HG03196 (cell line): ENCODE measurements around the gene CD276.
"Not testable (repeated sequence)": the region's sequence is repeated elsewhere in the genome, so short reads cannot be mapped to it uniquely, and the experiment has no call there.

Source experiments
- ATAC-seq: cut with Tn5 transposase; IDR thresholded peaks from one replicate; pipeline ENCODE4 v1.9.1; 2021; ENCODE audit not compliant: unreplicated experiment

CD276 gene

DNA sequence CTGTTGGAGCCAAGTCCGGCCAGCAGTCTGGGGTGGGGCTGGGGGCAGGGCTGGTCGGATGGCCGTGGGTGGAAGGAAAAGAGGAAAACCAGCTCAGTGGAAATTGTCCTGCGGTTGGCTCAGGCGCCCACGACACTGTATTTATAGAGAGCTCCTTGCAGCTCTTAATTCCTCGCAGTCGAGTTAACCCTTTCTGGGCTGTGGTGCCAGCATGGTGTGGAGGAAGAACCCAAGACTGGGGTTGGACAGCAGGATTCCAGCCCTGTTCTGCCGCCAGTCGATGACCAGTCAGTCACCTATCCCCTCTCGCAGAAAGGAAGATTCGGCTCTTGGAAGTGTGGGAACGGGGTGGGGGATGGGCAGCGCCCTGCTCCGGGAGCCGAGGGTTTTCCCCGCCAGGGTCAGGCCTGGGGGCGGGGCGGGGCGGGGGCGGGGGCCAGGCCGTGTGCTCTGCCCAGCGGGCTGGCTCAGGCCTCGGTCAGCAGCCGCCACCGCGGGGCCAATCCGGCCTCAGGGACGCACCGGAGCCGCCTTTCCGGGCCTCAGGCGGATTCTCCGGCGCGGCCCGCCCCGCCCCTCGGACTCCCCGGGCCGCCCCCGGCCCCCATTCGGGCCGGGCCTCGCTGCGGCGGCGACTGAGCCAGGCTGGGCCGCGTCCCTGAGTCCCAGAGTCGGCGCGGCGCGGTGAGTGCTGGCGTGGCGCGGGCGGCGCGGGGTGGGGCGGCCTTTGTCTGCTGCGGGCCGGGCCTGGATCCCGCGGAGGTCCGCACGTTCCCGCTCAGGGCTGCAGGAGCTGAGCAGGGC, at the start of gene CD276:
Gene CD276 (plus strand): TSS at position 607 of the 804 bp plus-strand sequence. CDS start 15,257 bp downstream, outside the sequence.
- no peak for ATAC-seq

DNA sequence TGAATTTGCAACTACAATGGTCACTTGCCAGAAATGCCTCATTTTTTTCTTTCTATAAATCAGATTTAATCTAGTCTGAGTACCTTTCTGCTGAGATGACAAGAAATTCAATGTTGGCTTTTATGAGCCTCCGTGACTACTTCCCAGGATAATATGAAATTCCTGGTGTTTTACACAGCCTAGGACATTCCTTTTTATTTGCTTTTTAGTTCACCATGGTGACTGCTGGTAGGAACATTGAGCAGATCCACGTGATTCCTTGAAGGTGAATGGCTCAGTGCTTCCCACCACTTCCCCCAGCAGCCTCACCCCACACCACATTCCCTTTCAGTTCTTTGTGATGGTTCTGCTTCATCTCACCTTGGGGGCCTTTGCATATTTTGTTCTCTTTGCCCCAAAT, 46.7 kb upstream of the CD276 start:
- ATAC-seq = no peak

DNA sequence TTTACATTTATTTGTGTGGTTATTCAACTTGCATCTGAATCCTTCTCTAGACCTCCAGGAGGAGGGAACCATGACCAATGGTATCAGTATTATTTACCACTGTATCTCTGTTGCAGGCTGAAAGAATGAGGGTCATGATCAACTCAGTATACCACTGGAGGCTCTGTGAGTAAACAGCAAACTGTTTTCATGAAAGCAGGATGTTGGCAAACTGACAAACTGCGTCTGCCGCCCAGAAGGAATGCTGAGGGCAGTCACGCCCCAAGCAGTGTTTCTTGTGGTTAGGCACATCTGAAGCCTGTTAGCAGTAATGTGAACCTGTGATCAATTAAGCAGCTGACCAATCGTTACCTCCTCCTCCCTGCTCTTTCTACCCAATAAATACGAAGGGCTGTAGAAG, 44.7 kb upstream of the CD276 start:
- ATAC-seq = not testable (repeated sequence)

DNA sequence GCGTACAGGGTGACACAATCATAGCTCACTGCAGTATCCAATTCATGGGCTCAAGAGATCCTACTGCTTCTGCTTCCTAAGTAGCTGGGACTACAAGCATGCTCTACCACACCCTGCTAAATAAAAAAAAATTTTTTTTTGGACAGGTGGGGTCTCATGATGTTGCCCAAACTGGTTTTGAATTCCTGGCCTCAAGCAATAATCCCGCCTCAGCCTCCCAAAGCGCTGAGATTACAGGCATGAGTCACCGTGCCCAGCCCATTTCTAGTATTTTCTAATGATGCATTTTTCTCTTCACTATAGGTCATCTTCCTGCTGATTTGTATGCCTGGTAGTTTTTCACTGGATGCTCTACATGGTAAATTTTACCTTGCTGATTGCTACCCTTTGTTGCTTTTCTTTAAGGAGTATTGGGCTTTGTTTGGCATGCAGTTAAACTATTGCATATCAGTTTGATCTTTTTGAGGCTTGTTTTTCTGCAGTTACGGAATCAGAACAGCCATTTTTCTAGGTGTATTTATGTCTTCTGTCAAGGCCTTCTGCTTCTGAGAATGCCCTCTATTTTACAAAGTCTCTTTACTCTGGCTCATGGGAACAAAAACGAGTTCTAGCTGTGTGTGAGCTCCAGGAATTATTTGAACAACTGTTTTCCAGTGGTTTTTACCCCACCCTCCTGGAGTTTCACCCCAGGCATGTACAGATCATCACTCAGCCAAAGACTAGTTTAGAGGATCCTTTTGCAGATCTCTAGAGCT, 36.7 kb upstream of the CD276 start:
- no peak for ATAC-seq

DNA sequence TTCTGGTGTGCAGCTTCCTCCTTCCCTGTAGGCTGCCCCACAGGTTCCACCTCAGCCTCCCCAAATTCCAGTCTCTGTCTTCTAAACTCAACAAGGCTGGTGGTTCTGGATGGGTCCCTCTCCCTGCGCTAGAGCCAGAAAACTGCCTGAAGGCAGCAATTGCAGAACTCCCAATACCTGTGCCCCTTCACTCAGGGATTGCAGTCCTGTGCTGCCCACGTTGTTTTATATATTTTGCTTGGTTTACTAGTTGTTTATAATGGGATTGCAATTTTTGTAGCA, 36.2 kb upstream of the CD276 start:
- no peak for ATAC-seq

DNA sequence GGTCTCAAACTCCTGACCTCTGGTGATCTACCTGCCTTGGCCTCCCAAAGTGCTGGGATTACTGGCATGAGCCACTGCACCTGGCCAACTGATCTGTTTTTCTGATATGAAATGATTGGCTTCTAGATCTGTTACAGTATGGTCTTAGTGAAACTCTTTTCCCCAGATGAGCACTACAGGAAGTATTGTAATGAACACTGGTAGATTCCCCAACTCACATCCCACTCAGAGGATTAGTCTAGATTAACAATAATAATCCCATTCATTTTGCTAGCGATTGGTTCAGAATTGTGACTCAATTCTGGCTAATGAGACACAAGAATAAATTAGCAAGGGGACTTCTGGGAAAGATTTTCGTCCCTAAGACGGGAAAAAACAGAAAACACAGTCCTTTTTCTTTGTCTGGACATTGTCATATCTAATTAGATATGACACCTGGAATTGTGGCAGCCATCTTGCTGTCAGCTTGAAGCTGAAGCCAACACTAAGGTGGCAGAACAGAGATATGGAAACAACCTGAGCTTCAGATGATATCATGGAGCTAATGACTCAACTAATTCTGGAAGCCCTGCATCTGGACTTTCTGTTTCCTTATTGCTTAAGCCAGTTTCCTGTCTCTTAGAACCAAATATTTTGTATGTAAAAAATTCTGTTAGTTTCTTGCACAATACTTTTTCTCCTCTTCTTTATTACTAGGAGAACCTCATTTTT, 33.6 kb upstream of the CD276 start:
- no peak for ATAC-seq

DNA sequence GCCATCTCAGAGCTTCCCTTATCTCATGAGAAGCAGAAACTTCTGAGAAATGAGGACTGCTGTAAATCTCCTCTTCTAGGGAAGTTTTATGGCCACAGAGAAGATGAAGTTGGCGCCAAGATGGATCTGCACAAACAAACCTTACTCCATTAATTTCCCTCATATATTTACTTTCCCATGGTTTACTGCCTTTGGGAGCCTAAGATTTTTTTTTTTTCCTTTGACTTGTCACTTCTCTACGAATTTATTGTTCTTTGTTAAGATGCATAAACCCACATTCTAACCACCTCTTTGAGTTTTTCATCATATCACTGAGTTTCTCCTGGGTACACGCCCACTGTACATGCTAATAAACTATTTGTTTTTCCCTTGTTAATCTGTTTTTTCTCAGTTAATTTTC, 29.5 kb upstream of the CD276 start:
- no peak for ATAC-seq

DNA sequence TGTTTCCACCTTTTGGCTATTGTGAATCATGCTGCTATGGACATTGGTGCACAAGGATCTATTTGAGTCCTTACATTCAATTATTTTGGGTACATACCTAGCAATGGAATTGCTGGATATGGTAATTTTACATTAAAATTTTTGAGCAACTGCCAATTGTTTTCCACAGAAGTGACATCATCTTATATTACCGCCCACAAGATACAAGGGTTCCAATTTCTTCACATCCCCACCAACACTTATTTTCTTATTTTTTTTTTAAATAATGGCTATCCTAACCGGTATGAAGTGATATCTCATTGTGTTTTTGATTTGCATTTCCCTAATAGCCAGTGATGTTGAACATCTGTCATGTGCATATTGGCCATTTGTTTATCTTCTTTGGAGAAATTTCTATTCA, 28.5 kb upstream of the CD276 start:
- no peak for ATAC-seq

DNA sequence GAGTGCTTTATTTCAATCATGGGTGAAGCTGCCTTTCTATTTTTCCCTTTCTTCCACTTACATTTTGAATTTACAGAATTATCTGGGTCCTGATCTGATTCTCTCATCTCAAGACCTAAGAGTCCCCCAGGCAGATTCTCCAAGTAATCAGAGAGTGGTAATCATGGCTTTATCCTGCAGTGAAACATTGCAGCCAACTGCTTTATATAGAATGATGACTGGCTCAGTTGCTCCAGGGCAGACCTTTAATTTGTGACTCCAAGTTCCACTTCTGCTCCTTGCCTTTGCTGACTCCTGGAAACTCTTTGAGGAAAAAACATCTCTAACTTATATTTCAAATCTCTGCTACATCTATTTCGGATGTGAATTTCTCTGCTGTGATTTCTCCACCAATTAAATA, 25.5 kb upstream of the CD276 start:
- no peak for ATAC-seq

DNA sequence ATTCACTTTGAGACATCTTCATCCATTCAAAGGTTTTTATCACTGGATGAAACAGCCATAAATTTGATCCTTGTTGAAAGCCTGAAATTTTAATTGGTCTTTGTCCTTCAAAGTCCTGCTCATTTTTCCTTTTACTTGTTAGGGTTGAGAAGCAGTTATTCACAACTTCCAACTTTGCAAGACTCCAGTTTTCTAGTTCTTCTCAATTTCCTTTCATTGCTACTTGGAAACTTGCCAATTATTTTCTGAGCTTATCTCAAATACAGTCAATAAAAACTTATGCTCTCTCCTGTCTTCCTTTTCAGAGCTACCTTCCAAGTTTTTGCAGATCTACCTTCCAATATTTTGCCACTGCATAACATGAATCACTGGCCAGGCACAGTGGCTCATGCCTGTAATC, 23.7 kb upstream of the CD276 start:
- ATAC-seq = no peak

DNA sequence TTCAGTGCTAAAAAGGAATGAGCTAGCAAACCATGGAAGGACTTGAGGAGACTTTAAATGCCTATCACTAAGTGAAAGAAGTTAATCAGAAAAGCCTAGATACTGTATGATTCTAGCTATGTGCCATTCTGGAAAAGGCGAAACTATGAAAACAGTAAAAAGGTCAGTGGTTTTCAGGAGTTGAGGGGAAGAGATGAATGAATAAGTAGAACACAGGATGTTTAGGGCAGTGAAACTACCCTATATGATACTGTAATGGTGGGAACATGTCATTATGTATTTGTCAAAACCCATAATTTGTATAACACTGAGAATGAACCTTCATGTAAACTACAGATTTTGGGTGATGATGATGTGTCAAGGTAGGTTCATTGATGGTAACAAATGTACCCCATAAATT, 9.6 kb upstream of the CD276 start:
- ATAC-seq = no peak

DNA sequence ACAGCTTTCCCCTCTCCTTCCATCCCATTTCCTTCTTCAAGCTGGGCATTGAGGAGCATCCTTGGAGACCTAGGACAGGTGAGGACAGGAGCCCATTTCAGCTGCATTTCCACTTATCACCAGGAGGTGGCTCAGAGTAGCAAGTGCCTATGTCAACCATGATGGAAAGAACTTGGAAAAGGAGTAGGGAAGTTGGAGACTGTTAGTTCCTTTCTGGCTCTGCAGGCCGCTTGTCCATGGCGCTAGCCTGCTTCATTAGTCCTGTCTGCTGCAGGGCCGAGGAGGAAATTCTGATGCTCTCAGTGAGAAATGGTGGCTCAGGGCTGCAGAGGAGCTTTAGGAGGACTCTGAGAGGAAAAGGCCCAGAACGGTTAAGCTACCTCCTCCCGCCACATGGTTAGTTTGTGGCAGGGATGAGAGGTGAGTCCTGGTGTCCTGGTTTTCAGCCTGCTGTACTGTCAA, 7.0 kb upstream of the CD276 start:
- ATAC-seq = no peak

DNA sequence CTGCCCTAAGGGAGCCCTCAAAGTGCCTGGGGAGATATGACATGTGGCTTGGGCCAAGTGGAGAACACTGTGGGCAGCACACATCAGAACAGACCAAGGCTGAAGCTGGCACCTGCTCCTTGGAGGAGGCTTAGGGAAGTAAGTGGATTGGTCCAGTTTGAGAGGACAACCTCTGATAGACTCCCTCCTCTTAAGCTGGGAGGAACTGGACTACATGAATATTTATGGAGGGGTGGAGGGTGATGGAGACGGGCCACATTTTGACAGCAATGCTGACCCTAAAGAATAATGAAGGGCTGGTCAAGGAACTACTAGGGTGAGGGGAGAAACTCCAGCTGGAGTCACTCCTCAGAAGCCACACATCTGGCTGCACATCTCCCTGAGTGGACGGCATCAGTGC, 6.5 kb upstream of the CD276 start:
- ATAC-seq = no peak

DNA sequence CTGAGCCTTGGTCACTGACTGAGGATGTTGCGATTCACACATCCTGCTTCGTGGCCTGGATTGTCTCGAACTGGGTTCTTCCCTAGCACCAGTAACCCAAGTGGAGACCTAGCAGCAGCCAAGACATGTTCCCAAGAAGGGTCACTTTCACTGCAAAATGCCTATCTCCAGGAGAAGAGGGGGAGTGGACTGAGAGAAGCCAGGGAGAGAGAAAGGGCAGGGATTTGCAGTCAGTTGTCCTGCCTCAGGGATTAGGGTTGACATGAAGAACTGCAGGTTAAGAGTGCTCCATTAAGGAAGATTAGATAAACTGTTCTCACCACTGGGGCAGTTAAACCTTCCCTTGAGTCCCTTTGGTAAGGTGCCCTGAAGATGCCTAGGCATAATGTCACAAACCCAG, 5.7 kb upstream of the CD276 start:
- no peak for ATAC-seq

DNA sequence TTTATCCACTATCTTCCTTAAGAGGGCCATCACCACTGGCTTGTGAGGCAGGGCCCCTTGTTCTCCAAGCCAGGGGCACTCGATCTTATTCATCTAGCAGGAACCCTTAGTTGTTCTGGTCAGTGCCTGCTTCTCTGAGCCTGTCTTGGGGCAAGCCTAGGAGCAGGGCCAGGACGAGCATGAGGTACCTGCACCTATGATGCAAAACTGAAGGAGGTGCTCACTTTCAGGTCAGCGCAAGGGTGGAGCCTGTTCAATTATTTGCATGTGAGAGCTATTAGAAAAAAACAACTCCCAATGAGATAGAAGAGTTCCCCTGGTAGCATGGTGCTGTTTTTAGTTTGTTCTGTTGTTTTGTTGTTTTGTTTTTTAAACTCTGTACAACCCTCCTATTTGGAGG, 5.0 kb upstream of the CD276 start:
- ATAC-seq = no peak

DNA sequence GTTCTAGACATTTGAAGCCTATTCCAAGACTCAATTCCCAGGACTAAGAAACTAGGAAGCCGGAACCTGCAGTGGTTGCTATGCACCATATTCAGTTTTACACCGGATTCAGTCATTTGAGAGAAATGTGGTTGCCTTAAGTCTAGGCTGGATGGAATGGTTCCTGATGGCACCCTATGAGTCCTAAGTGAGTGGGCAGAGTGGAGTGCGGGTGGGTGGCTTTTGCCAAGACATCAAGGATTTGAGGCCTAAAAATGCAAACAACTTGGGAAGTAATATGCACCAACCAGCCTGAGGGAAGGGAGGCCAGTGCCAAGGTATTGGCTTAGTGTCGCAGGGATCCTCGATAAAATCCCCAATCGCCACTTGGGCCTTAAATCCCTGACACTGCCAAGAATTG, 4.2 kb upstream of the CD276 start:
- no peak for ATAC-seq

DNA sequence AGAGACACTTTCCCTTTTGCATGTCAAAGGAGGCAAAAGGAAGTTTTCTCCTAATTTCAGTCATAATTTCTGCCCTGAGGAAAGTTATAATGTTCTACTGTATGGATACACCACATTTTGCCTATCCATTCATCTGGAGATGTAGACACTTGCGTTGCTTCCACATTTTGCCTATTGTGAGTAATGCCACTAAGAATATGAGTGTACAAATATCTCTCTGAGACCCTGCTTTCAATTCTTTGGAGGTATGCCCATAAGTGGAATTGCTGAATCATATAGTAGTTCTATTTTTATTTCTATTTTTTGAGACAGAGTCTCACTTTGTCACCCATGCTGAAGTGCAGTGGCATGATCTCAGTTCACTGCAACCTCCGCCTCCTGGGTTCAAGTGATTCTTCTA, 3.6 kb upstream of the CD276 start:
- ATAC-seq = no peak

DNA sequence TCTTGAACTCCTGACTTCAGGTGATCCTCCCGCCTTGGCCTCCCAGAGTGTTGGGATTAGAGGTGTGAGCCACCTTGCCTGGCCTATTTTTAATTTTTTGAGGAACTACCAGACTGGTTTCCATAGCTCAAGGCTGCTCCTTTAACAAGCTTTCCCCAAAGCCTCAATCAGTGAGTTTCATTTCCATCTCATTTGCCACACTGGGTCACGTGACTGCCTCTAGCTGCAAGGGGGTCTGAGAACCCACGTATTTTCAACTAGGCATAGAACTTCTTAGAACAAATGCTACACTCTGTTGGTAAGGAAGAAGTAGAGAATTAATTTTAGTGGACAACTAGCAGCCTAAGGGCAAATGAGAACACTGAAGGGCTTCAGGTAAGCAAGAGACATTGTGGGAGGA, 3.1 kb upstream of the CD276 start:
- ATAC-seq = no peak

DNA sequence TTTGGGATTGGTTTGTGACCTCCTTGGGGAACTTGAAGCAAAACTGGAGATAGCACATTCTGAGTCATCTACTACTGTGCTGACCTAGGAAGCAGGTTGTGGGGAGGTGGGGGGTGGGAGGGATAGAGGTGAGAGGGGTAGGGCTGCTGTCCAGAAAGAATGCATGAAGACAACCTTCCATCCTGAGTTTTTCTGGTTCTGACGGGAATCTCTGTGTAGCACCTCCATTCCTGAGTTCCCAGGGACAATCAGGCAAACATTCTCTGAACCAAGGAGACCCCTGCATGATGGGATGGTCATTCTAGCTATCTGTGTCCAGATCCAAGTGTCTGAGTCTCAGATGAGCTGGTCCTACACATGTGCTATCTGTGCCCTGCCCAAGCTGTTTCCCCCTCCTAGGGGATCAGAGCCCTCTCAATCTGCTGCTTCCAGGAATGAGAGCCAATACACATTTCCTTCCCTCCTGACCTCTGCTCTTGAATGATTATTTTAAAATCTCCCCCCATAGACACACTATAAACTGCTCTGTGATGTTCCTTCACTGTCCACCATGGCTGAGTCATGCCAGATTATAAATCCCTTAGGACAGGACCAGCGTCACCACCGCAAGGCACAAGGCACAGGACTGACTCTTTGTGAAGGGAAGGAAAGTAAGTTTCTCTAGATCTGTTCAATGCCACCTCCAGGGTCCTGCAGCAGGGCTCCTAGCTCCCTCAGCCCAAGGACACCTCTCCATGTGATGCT, 2.2 kb upstream of the CD276 start:
- ATAC-seq = no peak

DNA sequence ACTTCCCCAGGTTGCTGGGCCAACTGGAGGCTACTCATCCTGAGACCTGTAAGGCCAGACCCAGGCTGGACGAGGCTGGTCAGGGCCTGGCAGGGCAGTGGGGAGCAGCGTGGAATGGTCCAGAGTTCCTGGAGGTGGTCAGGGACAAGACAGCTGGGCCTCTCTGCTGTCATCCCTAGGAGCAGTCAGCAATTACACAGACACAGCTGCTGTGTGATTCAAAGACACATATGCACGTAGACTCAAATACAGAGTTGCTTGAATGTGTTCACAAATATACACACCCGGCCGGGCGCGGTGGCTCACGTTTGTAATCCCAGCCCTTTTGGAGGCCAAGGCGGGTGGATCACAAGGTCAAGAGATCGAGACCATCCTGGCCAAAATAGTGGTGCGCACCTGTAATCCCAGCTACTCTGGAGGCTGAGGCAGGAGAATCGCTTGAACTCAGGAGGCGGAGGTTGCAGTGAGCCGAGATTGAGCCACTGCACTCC, 1.5 kb upstream of the CD276 start:
- no peak for ATAC-seq

DNA sequence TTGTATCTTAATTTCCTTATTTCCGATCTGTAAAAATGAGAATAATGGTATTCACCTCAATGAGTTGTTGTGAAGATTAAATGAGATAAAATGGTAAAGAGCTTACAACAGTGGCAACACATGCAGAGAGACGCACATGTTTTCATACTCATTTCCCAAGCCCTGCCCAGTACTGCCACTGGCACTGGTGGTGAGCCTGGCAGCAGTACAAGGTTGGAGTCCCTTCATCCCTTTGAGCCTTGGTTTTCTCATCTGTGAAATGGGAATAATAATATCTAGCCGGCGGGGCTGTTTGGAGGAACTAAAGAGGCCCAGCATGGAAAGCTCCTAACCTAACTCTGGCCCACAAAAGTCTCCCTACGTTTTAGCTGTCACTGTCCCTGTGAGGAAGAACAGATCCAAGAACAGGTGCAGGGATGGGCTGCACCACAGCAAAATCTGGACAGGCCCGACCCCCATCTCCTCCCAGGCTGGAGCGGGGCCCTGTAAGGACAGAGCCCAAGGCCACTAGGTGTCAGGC, 866 bp upstream of the CD276 start:
- no peak for ATAC-seq
